ENCODE measurements around the gene ZNF280B. TPM values are rescaled to one million over a fixed set of nuclear protein-coding genes. Genes with fewer than 3 reads are reported as not detected.
"Not testable (repeated sequence)": the region's sequence is repeated elsewhere in the genome, so short reads cannot be mapped to it uniquely, and the experiment has no call there.

ZNF280B gene
- total and polyA plus RNA-seq, 2 donors (not counting 1 experiment from before 2014, with no cell fraction given), result 0.67 to 3.5 TPM

DNA sequence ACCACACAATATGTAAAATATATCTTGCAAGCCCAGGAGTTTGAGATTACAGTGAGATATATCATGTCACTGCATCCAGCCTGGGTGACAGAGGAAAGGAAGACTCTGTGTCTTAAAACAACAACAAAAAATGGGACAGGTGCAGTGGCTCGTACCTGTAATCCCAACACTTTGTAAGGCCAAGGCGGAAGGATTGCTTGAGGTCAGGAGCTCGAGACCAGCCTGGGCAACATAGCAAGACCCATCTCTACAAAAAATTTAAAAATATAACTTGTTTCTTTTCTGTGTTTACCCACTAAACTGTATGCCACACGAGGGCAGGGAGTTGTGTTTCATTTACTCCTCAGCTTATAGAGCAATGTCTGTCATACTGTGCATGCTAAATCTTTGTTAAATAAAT is 8.4 kb upstream of the ZNF280B start:
- Histone ChIP-seq H2AFZ (ENCODE audit: insufficient read depth, low read depth, low read length, poor library complexity, severe bottlenecking) (no peak overlapping the region), H3K36me3 (replicated peaks in 1 of 2; ENCODE audit: control extremely low read depth in 1 of 2, control insufficient read depth in 1 of 2, extremely low read depth in 1 of 2, insufficient read depth in 2 of 2, low read length in 1 of 2) (no peaks in the 10 kb centered on the region), H3K4me2 (replicated peaks; ENCODE audit: low read depth, low read length, poor library complexity, severe bottlenecking) (no peak overlapping the region), H3K27me3 (replicated peaks in 1 of 4; ENCODE audit: control extremely low read depth in 1 of 4, control insufficient read depth in 3 of 4, insufficient read depth in 4 of 4, low read length in 3 of 4) (peaks cover 0 to 10% (median 4%) of the 10 kb centered on the region in 4 experiments), H4K20me1 (ENCODE audit: control insufficient read depth, insufficient read depth, low read length, poor library complexity, severe bottlenecking) (no peaks in the 10 kb centered on the region), H3K4me1 (ENCODE audit: control insufficient read depth in 2 of 2, insufficient read depth in 2 of 2, low read length in 2 of 2) (no peaks in the 10 kb centered on the region), H3K79me2 (ENCODE audit: control insufficient read depth, insufficient read depth, low read length) (no peaks in the 10 kb centered on the region), H3K4me3 (ENCODE audit: control extremely low read depth in 1 of 5, extremely low read depth in 1 of 5, insufficient read depth in 1 of 5, low read depth in 2 of 5, low read length in 4 of 5) (no peak overlapping the region), H3K27ac (ENCODE audit: low read length in 2 of 2) (no peak overlapping the region), H3K9me3 (ENCODE audit: control extremely low read depth in 1 of 3, control insufficient read depth in 2 of 3, insufficient read depth in 1 of 3, low read length in 2 of 3) (no peaks in the 10 kb centered on the region), H3K9ac (ENCODE audit: low read length) (no peak overlapping the region)
- no peak for TF ChIP-seq EZH2 (IDR thresholded peaks at IDR 0.05; ENCODE audit: borderline replicate concordance, insufficient read depth, low read depth, low read length, poor library complexity, severe bottlenecking)
- TF ChIP-seq, protein P1, sequence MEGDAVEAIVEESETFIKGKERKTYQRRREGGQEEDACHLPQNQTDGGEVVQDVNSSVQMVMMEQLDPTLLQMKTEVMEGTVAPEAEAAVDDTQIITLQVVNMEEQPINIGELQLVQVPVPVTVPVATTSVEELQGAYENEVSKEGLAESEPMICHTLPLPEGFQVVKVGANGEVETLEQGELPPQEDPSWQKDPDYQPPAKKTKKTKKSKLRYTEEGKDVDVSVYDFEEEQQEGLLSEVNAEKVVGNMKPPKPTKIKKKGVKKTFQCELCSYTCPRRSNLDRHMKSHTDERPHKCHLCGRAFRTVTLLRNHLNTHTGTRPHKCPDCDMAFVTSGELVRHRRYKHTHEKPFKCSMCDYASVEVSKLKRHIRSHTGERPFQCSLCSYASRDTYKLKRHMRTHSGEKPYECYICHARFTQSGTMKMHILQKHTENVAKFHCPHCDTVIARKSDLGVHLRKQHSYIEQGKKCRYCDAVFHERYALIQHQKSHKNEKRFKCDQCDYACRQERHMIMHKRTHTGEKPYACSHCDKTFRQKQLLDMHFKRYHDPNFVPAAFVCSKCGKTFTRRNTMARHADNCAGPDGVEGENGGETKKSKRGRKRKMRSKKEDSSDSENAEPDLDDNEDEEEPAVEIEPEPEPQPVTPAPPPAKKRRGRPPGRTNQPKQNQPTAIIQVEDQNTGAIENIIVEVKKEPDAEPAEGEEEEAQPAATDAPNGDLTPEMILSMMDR (IDR thresholded peaks at IDR 0.05), result no peak
- intact Hi-C loops (cut with micrococcal nuclease), result no loop called here
- Mint-ChIP-seq H3K27ac (no peak overlapping the region), H3K4me3 (no peak overlapping the region), H3K4me1 (no peaks in the 10 kb centered on the region), H3K27me3 (peaks cover 30% of the 10 kb centered on the region), H3K9me3 (ENCODE audit: insufficient read depth) (no peaks in the 10 kb centered on the region)
- ChIA-PET CTCF (no interaction called here), POLR2A (no interaction called here)
- WGBS (ENCODE audit: insufficient coverage), result 87% methylated on average over 3 of the region's 4 CpGs
- ATAC-seq (ENCODE audit: low read depth), result no peak
- DNase-seq, result no peak

- Histone ChIP-seq H3K27ac (ENCODE audit: low read length in 2 of 2) (no peak overlapping the region), H3K27me3 (replicated peaks in 1 of 4; ENCODE audit: control extremely low read depth in 1 of 4, control insufficient read depth in 3 of 4, insufficient read depth in 4 of 4, low read length in 3 of 4) (peaks cover 0 to 10% (median 4%) of the 10 kb centered on the region in 4 experiments), H3K9ac (ENCODE audit: low read length) (no peak overlapping the region), H3K4me1 (ENCODE audit: control insufficient read depth in 2 of 2, insufficient read depth in 2 of 2, low read length in 2 of 2) (no peaks in the 10 kb centered on the region), H3K79me2 (ENCODE audit: control insufficient read depth, insufficient read depth, low read length) (no peaks in the 10 kb centered on the region), H3K4me2 (replicated peaks; ENCODE audit: low read depth, low read length, poor library complexity, severe bottlenecking) (no peak overlapping the region), H4K20me1 (ENCODE audit: control insufficient read depth, insufficient read depth, low read length, poor library complexity, severe bottlenecking) (no peaks in the 10 kb centered on the region), H2AFZ (ENCODE audit: insufficient read depth, low read depth, low read length, poor library complexity, severe bottlenecking) (no peak overlapping the region), H3K9me3 (ENCODE audit: control extremely low read depth in 1 of 3, control insufficient read depth in 2 of 3, insufficient read depth in 1 of 3, low read length in 2 of 3) (no peaks in the 10 kb centered on the region), H3K4me3 (ENCODE audit: control extremely low read depth in 1 of 5, extremely low read depth in 1 of 5, insufficient read depth in 1 of 5, low read depth in 2 of 5, low read length in 4 of 5) (no peak overlapping the region), H3K36me3 (replicated peaks in 1 of 2; ENCODE audit: control extremely low read depth in 1 of 2, control insufficient read depth in 1 of 2, extremely low read depth in 1 of 2, insufficient read depth in 2 of 2, low read length in 1 of 2) (no peaks in the 10 kb centered on the region)
- CTCF ChIA-PET, result no interaction called here
- DNase-seq, result no peak
- Mint-ChIP-seq H3K9me3 (ENCODE audit: insufficient read depth) (peaks cover 2% of the 10 kb centered on the region), H3K4me3 (no peak overlapping the region), H3K27ac (no peak overlapping the region), H3K27me3 (peaks cover 30% of the 10 kb centered on the region), H3K4me1 (no peaks in the 10 kb centered on the region)
- ATAC-seq (ENCODE audit: low read depth), result no peak
- TF ChIP-seq EZH2 (IDR thresholded peaks at IDR 0.05; ENCODE audit: borderline replicate concordance, insufficient read depth, low read depth, low read length, poor library complexity, severe bottlenecking), result no peak
- TF ChIP-seq, protein P1 (IDR thresholded peaks at IDR 0.05), result no peak
- intact Hi-C loops (cut with micrococcal nuclease), result no loop called here
- POLR2A ChIA-PET, result no interaction called here
Measured at GRCh38 chr22:22515890-22516289, 7.3 kb upstream of the ZNF280B start.

- peaks cover 0 to 10% (median 4%) of the 10 kb centered on the region in 4 experiments for H3K27me3 ChIP-seq (replicated peaks in 1 of 4; ENCODE audit: control extremely low read depth in 1 of 4, control insufficient read depth in 3 of 4, insufficient read depth in 4 of 4, low read length in 3 of 4)
- H2AFZ ChIP-seq (ENCODE audit: insufficient read depth, low read depth, low read length, poor library complexity, severe bottlenecking); H3K9ac ChIP-seq (ENCODE audit: low read length); H3K4me1 Mint-ChIP-seq; H3K4me3 ChIP-seq (ENCODE audit: control extremely low read depth in 1 of 5, extremely low read depth in 1 of 5, insufficient read depth in 1 of 5, low read depth in 2 of 5, low read length in 4 of 5); H3K9me3 Mint-ChIP-seq (ENCODE audit: insufficient read depth); H3K4me3 Mint-ChIP-seq; H3K4me2 ChIP-seq (replicated peaks; ENCODE audit: low read depth, low read length, poor library complexity, severe bottlenecking); H4K20me1 ChIP-seq (ENCODE audit: control insufficient read depth, insufficient read depth, low read length, poor library complexity, severe bottlenecking); ATAC-seq (ENCODE audit: low read depth); H3K27ac Mint-ChIP-seq; H3K27ac ChIP-seq (ENCODE audit: low read length in 2 of 2); POLR2A ChIA-PET; intact Hi-C loops (cut with micrococcal nuclease); H3K36me3 ChIP-seq (replicated peaks in 1 of 2; ENCODE audit: control extremely low read depth in 1 of 2, control insufficient read depth in 1 of 2, extremely low read depth in 1 of 2, insufficient read depth in 2 of 2, low read length in 1 of 2); H3K4me1 ChIP-seq (ENCODE audit: control insufficient read depth in 2 of 2, insufficient read depth in 2 of 2, low read length in 2 of 2); H3K79me2 ChIP-seq (ENCODE audit: control insufficient read depth, insufficient read depth, low read length); DNase-seq; H3K9me3 ChIP-seq (ENCODE audit: control extremely low read depth in 1 of 3, control insufficient read depth in 2 of 3, insufficient read depth in 1 of 3, low read length in 2 of 3); CTCF ChIA-PET: not testable (repeated sequence)
- 93% methylated on average over 5 of the region's 8 CpGs for WGBS (ENCODE audit: insufficient coverage)
- H3K27me3 Mint-ChIP-seq, result peaks cover 30% of the 10 kb centered on the region
Measured at GRCh38 chr22:22514431-22514830, 5.9 kb upstream of the ZNF280B start.
